GM21723 (cell line): ENCODE measurements around the gene RABGAP1L.
"Not testable (repeated sequence)": the region's sequence is repeated elsewhere in the genome, so short reads cannot be mapped to it uniquely, and the experiment has no call there.

ENCODE experiments used
- ATAC-seq: cut with Tn5 transposase; IDR thresholded peaks from one replicate; pipeline ENCODE4 v1.9.1; 2021; ENCODE audit warnings: mild to moderate bottlenecking, moderate library complexity; ENCODE audit not compliant: unreplicated experiment

The RABGAP1L gene

GRCh38 chr1:174696026-174696821 lies 536.9 kb downstream of the RABGAP1L start:
- ATAC-seq: no peak

GRCh38 chr1:174700314-174700713 lies 541.0 kb downstream of the RABGAP1L start:
- ATAC-seq: no peak

GRCh38 chr1:174700775-174701174 lies 541.5 kb downstream of the RABGAP1L start:
- no peak for ATAC-seq

GRCh38 chr1:174701565-174701964 lies 542.2 kb downstream of the RABGAP1L start:
- ATAC-seq: no peak

- ATAC-seq: no peak
Observed at GRCh38 chr1:174702011-174702410, 542.7 kb downstream of the RABGAP1L start.

- ATAC-seq: no peak
Observed at GRCh38 chr1:174703309-174703708, 544.0 kb downstream of the RABGAP1L start.

- no peak for ATAC-seq
Observed at GRCh38 chr1:174704300-174704699, 545.0 kb downstream of the RABGAP1L start.

GRCh38 chr1:174710868-174711845 lies 551.8 kb downstream of the RABGAP1L start:
- ATAC-seq: no peak

GRCh38 chr1:174711848-174712247 lies 552.5 kb downstream of the RABGAP1L start:
- ATAC-seq: not testable (repeated sequence)

- ATAC-seq: no peak
Observed at GRCh38 chr1:174712541-174712940, 553.2 kb downstream of the RABGAP1L start.

GRCh38 chr1:174713796-174714195 lies 554.5 kb downstream of the RABGAP1L start:
- ATAC-seq: no peak

GRCh38 chr1:174719194-174719593 lies 559.9 kb downstream of the RABGAP1L start:
- ATAC-seq: no peak

- ATAC-seq: no peak
Observed at GRCh38 chr1:174720618-174721017, 561.3 kb downstream of the RABGAP1L start.

- ATAC-seq: no peak
Observed at GRCh38 chr1:174721246-174721645, 561.9 kb downstream of the RABGAP1L start.

GRCh38 chr1:174723816-174724215 lies 564.5 kb downstream of the RABGAP1L start:
- ATAC-seq: no peak

- no peak for ATAC-seq
Observed at GRCh38 chr1:174724219-174724618, 564.9 kb downstream of the RABGAP1L start.

- no peak for ATAC-seq
Observed at GRCh38 chr1:174726167-174726879, 567.0 kb downstream of the RABGAP1L start.

- ATAC-seq: no peak
Observed at GRCh38 chr1:174726880-174727585, 567.7 kb downstream of the RABGAP1L start.

GRCh38 chr1:174734270-174734669 lies 575.0 kb downstream of the RABGAP1L start:
- no peak for ATAC-seq

- ATAC-seq: no peak
Observed at GRCh38 chr1:174736831-174737230, 577.5 kb downstream of the RABGAP1L start.
